Inferior parietal cortex (tissue), 1 donor: ENCODE measurements around the gene ADCY1.

ENCODE experiments used
- DNase-seq: peaks from one replicate; pipeline ENCODE4 v3.0.0-alpha.2; 2016; ENCODE audit errors: extremely low spot score

ADCY1 gene

DNA sequence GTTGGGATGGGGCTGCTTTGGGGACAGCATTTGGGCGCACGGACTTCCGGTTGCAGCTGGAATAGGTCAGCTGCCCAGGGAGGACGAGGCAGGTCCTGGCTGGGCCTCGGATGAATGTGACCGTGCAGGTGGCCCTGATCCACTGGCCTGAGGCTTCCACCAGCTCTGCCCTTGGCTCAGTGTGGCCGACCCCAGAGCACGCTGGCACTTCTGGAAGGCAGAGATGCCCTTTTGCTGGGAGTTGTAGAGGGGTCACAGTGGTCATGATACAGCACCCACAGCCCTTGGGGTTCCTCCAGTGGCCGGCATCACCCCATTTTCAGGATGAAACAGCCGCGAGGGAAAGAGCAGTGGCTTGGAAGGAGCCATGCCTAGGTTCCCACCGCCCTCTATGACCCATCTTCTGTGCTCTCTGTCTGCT is 19.0 kb downstream of the ADCY1 start:
- no peak for DNase-seq

DNA sequence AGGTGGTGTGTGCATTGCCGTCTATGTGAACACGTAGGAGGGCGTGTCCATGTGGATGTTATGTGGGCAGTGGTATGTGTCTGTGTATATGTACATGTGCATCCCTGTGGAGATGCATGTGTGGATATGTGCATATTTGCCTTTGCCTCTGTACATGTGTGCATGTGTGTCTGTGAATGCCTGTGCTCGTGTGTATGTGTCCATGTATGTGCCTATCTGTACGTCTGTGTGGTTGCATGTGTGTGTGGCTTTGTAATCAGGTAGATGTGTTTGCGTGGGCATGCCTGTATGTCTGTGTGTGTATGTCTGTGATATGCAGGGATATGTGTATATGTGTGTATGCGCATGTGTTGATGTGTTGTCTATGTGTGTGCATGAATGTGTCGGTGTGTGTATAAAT is 19.7 kb downstream of the ADCY1 start:
- no peak for DNase-seq

DNA sequence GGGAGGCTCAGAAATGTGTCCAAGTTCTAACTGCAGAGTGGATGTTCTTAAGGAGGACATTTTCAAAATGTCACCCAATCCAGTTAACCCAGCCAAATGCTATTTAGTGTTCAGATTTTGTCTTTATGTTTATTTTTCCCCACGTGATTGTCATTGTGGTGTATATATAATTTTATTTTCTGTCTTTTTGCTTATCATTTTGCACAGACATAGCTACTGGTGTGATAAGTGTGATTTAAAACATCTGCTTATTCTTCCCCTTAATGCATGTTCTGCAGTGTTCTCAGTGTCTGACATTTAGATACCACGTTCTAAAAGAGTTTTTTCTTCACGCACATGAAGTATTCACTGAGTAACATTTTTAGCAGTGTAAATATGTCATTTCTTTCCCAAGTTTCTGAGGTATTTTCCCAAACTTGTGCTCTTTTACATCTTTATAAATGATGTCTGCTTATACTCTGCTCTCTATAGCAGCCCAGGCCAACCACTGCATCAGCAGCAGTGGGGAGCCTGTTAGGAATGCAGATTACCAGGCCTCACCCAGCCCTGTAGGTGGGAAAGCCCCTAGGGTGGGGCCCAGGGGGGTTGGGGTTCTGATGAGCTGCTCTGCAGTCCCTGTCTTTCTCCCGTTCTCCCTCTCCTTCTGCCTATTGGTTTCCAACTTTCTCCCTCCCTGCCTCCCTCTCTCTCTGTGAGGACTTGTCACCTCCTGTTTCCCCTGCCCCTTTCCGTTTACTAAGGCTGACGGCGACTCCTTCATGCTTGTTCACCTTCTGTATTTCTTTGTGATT is 20.8 kb downstream of the ADCY1 start:
- no peak for DNase-seq

DNA sequence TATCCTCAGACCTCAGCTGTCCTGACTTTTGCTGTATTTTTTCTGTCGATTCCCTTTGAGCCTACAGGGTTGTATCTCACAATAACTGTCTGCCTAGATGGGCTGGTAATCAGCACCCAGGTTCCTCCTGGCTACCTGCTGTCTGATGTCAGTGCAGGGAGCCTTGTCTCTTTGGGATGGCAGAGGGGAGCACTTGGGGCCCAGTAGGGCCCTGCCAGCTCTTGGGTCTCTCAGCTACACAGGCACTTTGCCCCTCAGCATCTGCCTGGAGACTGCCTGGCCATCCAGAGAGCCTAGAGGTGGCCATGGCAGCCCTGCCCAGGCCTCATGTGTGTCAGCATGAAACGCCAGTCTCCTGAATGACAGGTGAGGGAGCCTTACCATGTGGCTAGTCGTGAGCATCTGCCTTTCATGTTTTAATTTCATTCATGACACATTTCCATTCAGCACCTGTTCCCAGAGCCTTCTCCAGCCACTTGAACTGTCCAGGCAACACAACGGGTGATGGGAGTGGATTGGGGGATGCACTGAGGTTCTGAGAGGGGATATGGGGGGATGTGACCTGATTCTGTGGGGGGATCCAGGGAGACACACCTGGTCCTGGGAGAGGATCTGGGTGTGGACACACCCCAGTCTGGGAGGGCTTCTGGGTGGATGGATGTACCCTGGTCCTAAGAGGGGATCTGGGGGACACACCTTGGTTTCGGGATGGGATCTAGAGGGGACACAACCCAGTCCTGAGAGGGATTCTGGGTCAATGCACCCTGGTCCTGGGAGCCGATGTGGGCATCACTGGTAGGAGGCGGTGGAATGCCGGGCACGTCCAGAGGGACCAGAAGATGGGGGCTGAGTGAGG is 21.9 kb downstream of the ADCY1 start:
- DNase-seq, result no peak

DNA sequence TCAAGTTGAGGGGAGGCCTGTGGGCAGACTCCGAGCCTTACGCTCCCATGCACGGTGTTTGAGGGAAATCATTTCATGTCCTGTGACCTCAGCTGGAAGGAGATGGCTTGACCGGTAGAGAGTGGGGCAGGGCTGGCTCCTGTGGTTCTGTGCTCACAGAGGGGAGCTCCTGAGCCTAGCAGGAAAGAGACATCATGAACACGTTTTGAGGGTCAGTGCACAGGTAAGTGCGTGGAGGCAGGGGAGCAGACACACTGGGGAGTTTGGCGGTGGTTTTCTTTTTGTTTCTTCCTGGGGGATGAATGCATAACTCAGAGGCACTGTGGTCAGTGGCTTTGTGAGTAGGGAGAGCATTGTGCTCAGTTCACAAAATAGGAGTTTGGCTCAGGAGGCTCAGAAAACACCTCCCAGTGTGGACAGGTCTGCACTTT is 22.5 kb downstream of the ADCY1 start:
- DNase-seq, result no peak

DNA sequence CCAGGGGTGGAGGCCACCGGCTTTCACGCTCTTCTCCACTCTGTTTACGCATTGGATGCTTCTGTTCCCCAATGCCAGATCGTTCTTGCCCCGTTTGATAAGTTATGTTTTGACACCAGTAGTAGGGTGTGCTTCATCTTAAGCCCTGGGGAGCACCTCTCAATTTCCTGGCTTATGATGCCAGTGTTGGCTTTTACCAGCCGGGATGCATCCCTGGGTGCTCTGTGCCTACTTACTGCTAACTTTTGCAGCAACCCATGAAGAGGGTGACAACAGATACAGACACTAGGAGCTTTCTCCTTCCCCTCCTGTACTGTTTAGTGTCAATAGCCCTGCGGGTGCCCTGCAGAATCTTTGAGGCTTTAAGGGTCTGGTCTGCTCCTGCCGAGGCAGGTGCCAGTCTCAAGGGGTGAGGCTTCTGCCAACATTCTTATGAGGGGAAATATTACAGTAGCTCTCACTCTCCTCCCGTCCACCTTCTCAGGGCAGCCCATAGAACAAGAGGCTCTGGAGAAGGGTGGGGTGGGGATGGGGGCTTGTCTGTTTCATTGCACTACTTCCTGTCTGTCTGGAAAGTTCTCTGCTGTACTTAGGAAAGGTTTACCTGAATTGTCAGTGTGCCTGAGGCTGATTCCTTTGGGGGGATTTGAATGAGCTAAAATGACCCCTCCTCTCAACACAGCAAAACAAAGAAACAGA is 23.3 kb downstream of the ADCY1 start:
- DNase-seq, result no peak

DNA sequence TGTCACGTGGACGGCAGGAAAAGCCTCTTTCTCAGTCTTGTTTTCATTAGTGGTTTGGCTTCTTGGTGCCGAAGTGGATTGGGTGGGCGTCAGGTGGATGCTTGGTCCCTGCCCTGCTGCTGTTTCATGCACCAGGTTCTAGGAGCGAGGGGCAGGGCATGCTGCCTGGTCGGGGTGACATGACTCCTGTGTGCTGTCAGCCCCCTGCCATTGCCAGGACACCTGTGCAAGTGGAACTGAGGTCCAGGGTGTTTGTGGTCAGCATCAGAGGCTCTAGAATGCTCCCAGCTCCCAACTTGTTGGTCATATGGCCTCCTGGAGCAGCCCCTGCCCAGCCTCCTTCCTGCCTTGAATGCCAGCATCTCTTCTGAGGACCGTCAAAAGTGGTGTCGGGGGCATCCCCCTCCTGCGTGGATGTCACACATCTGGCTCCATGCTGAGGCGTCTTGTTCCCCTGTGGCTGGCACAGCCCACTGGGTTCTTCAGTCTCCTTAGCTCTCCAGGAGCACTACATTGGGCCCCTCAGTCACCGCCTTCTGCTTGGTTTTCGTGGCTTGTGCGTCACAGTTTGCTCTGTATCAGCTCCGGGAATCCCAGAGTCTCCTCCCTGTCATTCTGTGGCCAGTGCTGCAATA is 24.8 kb downstream of the ADCY1 start:
- no peak for DNase-seq

DNA sequence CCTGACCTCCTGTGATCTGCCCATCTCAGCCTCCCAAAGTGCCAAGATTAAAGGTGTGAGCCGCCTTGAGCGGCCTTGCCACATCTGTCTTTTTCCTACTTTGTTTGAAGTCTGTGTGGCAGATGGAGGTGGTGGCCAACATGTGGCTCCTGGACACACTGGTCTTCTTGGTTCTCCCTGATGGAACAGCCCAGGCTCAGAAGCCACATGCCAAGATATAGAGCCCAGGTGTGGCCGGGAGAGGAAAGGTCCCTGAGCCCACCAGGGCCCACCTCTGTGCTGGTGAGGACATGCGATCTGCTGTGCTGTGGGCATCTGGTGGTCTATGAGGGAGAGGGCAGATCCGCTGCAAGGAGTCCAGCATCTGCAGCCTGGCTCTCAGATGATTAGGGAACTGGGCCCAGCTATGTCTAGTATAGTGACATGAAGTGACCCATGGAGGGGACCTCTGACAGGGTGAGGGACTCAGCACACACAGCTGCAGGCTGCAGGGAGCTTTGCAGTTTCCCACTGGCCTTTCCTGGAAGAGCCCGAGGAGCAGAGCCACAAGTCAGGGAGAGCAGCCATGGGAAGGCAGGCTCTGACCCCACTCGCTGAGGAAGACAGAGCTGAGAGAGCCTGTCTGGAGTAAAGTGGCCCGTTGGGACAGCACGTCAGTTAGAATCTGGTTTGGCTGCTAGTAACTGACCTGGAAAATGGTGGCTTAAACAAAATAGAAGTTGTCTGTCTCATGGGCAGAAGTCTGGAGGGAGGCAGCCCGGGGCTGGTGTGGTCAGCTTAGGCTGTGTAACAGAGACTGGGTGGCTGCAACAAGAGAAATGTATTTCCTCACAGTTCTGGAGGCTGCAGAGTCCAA is 25.9 kb downstream of the ADCY1 start:
- DNase-seq, result no peak

DNA sequence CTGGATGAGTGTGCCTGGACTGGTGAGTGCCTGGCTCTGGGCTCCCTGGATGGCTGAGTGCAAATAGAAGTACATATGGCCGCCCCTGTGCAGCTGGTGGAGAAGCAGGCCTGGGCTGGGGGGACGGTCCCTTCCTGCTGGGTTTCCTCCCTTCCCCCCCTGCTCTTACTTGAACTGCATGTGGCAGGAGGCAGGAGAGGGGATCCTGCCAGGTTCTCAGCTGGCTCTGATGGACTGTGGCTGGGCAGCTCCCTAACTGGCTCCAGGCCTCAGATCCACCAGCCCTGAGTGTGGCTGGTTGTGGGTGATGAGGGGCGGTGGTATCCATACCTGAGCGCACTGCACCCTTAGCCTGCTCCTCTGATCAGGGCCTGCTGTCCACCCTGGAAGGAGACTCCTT is 26.9 kb downstream of the ADCY1 start:
- DNase-seq, result no peak

DNA sequence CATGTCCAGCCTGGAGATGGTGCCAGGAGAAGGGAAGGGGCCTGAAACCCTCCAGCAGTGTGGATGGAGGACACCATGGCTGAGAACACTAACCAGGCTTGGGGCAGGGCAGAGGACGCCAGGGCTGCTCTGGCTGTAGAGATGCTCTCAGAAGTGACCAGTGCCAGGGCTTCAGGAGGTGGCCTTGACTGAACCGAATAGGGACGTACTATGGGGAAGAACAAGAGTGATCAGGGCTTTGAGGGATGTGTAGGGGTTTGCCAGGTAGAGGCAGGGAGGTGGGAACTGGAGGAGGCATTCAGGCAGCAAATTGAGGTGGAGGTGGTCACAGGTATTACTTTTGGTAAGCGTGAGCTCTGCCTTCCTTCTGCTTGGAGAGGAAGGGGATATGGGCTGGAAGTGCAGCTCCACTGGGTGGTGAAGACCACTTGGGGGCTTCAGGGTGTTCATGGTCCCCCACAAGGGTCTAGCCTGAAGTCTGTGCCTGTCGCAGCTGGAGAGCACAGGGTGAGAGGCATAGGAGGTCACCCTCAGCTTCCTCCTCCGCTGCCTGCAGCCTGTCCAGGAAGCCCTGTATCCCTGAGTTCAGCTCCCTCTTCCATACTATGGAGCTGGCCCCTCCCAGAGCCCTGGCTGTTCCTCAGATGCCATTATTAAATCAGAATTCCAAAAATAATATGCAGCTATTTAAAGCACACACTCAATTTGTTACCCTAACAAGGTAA is 27.8 kb downstream of the ADCY1 start:
- no peak for DNase-seq

DNA sequence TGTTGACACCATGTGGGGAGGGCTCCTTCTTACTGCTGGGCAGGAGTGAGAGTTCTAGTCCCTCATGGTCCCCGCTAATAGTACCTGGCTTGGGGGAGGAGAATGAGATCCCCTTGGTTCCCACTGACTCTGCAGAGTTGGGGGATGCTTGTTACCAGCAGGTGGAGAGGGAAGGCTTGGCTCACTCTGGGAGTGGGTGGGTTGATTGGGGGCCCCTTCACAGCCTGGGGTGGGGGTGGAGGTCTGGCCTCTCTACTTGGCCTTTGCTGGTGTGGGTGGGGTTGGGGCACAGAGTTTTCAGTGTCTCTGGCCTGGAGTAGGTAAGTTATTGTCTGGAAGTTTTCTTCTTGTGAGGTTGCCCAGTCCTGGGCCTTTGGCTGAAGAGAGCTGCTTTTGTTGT is 31.9 kb downstream of the ADCY1 start:
- no peak for DNase-seq

DNA sequence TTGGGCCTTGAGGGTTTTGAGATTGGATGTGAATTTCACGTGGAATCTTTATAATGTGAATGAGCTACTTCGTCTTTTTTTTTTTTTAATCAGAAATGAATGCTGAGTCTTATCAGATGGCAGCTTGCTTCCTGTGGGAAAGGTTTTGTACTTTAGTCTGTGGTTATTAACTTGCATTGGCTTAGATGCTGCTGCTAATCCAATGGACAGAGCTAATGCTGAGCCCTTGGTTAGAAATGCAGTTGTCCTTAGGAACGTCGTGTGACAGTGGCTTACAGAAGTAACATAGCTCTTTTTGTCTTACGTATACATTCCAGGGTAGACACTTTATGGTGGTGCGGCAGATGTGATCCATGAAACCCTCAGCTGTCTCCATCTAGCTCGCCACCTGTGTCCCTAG is 32.8 kb downstream of the ADCY1 start:
- no peak for DNase-seq

DNA sequence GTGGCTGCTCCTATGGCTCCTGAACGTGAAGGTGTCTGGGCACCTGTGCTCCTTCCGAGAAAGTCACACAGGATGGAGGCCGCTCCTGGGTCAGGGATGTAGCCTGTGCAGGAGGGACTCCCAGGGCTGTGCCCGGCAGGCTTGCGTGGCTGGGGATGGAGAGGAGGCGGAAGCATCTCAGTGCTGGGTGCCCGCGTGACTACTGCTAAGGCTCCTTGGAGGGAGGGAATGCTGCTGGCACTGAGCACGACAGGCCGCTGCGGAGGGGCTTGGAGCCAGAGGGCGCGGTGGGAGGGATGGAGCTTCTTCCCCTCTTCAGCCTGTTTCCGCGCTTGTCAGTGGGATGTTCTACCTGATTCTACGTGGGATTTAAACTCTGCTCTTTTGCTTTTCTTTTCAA is 35.0 kb downstream of the ADCY1 start:
- no peak for DNase-seq

DNA sequence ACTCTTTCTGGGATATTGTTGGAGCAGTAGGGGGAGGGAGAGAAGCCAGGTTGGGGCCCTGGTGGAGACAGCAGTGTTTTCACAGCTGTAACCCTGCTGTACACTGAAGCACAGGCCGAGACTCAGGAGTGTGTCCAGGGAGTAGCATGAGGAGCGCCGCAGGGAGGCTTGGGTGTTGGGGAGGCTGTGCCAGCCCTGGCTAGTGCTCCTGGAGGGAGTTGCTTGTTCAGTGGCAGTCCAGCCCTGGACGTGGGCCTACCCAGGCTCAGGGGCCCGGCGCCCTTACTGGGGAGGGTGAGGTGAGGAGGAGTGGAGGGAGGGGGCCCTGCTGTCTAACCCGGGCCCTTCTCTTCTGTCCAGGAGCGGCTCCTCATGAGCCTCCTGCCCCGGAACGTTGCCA is 35.9 kb downstream of the ADCY1 start:
- DNase-seq, result no peak

DNA sequence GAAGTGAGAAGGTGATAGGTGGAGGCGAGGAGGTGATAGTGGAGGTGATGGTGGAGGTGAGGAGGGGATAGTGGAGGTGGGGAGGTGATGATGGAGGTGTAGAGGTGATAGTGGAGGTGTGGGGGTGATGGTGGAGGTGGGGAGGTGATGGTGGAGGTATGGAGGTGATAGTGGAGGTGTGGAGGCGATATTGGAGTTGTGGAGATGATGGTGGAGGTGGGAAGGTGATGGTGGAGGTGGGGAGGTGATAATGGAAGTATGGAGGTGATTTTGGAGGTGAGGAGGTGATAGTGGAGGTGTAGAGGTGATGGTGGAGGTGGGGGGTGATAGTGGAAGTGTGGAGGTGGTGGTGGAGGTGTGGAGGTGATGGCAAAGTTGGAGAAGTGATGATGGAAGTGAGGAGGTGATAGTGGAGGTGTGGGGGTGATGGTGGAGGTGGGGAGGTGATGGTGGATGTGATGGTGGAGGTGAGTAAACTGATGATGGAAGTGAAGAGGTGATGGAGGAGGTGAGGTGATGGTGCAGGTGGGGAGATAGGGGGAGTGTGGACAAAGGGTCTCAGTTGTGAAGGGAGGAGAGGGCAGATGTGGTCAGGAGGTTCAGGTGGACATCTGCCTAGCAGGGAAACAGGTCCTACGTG is 36.6 kb downstream of the ADCY1 start:
- DNase-seq, result no peak

DNA sequence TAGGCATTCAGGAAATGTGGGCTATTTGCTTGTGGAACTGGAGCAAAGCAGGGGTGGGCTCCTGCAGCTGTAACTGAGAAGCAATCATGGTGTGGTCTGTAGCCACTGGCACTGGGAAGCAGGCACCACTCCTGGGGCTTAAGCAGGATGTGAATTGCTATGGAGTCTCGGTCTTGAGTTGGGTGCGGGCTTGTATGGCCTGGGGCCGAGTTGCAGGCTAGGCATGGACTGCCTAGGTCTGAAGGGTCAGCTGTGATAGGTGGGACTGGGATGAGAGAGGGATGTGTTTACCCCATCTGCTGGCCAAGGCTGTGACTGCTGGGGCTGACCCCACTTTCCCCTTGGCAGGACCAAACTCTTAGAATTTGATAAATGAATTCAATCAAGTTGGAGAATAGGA is 43.0 kb downstream of the ADCY1 start:
- no peak for DNase-seq

DNA sequence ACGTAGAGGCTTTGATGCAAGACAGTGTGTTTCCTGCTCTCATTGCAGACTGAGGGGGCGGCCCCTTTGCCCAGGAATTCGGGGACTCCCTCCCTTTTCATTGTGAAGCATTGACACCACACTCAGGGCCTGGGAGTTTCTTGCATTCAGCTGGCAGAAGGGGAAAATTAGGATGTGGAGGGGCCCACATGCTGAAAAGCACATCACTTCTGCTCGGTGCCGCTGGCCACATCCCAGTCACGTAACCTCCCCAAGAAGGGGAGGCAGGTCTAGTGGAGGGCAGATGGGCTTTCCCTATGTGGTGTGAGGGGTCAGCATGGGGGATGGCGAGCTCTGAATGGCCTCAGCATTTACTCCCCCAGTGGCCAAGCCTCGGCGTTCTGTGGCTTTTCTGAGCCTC is 47.9 kb downstream of the ADCY1 start:
- DNase-seq, result no peak

DNA sequence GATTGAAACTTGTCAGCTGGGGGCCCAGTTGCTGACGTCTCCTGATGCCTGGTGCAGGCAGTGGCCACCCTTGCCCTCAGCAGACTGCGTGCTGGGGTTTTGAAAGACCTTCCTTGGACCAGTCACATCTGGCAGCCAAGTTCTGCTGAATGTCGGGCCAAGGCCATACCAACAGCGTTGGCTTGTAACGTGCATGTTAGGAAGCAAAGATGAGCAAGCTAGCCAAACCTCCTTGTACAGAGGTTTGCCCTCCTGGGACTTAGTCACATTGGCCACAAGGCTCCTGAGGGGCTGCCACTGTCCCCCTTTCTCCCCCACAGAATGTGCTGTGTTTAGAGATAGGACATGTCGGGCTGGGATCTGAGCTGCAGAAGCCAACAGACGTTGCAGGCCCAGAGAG is 49.0 kb downstream of the ADCY1 start:
- no peak for DNase-seq

DNA sequence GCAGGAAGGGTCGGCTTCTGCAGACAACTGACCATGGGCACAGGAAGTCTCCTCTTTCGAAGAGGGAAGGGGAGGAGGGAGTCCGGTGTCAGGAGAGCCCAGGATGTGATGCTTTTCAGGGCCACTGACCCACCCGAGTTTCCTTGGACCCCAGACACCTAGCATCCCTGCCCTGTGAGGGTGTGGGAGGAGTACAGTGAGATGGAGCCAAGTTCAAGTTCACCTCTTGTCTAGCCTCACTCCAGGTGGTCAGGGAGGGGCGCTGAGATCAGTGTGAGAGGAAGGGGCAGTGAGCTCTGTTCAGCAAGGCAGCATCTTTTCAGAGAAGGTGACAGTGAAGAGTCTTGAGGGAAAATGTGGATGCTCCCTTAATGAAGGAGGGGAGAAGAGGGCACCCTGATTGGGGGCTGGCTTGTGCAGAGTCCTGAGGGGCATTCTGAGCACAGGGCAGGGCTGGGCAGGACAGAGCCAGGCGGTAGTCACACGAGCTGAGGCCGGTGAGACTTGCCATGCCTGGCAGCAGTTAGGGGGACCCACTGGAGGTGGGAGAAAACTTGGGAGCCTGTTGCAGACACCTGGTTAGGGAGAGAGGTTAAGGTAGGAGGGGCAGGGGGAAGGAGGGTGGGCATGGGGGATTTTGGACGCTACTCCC is 49.7 kb downstream of the ADCY1 start:
- no peak for DNase-seq
